Brain microvascular endothelial cell (primary cell): ENCODE data around the gene IPO9.

Source experiments
- DNase-seq: peaks from one replicate; pipeline ENCODE4 v3.0.0-alpha.2; 2020
- H3K27ac ChIP-seq: fragments of 250-450 bp; sonication (Bioruptor Pico); 2 replicates; pipeline ENCODE4 v1.5.1; 2020; ENCODE audit warnings: mild to moderate bottlenecking, moderate library complexity
- H3K27me3 ChIP-seq: fragments of 250-450 bp; sonication (Bioruptor Pico); replicated peaks from 2 replicates; pipeline ENCODE4 v1.5.1; 2020; ENCODE audit warnings: mild to moderate bottlenecking
- H3K36me3 ChIP-seq: fragments of 250-450 bp; sonication (Bioruptor Pico); replicated peaks from 2 replicates; pipeline ENCODE4 v1.5.1; 2020; ENCODE audit warnings: mild to moderate bottlenecking
- H3K4me3 ChIP-seq: 2 replicates; pipeline ENCODE4 v1.5.1; 2011; ENCODE audit warnings: low read depth, mild to moderate bottlenecking, control low read depth, low read length, moderate library complexity
- CTCF ChIP-seq: IDR thresholded peaks from 2 replicates; pipeline ENCODE4 v1.5.1; 2011; ENCODE audit warnings: low read depth, mild to moderate bottlenecking, moderate library complexity, low read length, control low read depth, inconsistent platforms; ENCODE audit errors: missing control alignments
- in situ Hi-C: cut with HindIII; loops from 2 replicates; pipeline ENCODE4 v1.10.0; 2017; ENCODE audit warnings: low sequenced_read_pairs, low pct_ligation_motif_present

Gene IPO9

GRCh38 chr1:201795066-201795465 is 33.9 kb upstream of the IPO9 start:
- TF ChIP-seq CTCF, result peak; percentile 55
- H3K27me3 ChIP-seq, result no peaks in the 10 kb centered on the region
- DNase-seq, result peak; percentile 29
- in situ Hi-C loops, result no loop called here
- peaks cover 89% of the 10 kb centered on the region for H3K36me3 ChIP-seq
- H3K27ac ChIP-seq, result no peak overlapping the region
- H3K4me3 ChIP-seq, result no peak overlapping the region

DNA sequence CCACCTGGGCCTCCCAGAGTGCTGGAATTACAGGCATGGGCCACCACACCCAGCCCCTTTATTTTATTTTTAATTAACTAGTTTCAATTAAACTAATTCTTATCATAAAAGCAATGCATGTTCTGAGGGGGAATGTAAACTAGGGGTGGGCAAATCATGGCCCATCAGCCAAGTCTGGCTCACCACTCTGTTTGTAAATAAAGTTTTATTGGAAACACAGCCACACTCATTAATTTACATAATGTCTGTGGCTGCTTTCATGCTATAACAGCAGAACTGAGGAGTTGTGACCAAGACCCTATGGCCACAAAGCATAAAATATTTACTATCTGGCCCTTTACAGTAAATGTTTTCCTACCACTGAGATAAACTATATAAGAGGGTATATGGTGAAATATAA is 28.7 kb upstream of the IPO9 start:
- Histone ChIP-seq H3K4me3 (no peak overlapping the region), H3K36me3 (peaks cover 86% of the 10 kb centered on the region), H3K27ac (no peak overlapping the region), H3K27me3 (no peaks in the 10 kb centered on the region)
- no peak for DNase-seq
- in situ Hi-C loops, result no loop called here
- TF ChIP-seq CTCF, result no peak

DNA sequence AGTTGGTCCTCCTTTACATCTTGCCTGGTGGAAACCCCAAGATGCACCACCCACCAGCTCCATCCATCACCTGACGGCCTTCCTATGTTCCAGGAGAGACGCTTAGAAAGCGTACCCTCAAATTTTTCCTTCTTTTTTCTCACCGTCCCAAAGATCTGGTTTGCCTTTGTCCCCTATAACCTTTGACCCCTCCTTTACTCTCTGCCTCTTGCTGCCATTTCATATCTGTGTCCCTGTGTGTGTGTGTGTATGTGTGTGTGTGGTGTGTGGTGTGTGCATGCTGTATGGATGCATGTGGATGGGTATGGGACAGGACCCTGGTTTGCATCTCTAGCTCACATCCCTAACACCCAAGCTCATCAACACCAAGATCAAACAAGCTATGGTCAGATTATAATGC is 22.2 kb upstream of the IPO9 start:
- peaks cover 93% of the 10 kb centered on the region for H3K36me3 ChIP-seq
- no peak for DNase-seq
- no peak overlapping the region for H3K4me3 ChIP-seq
- TF ChIP-seq CTCF, result no peak
- H3K27me3 ChIP-seq, result no peaks in the 10 kb centered on the region
- no peak overlapping the region for H3K27ac ChIP-seq
- in situ Hi-C loops, result no loop called here

- no peaks in the 10 kb centered on the region for H3K27me3 ChIP-seq
- in situ Hi-C loops, result no loop called here
- TF ChIP-seq CTCF, result no peak
- no peak overlapping the region for H3K27ac ChIP-seq
- peaks cover 98% of the 10 kb centered on the region for H3K36me3 ChIP-seq
- DNase-seq, result no peak
- no peak overlapping the region for H3K4me3 ChIP-seq
Measured at GRCh38 chr1:201807958-201808632, 20.9 kb upstream of the IPO9 start.

GRCh38 chr1:201808633-201808990 is 20.3 kb upstream of the IPO9 start:
- in situ Hi-C loops, result no loop called here
- DNase-seq, result no peak
- no peak for TF ChIP-seq CTCF
- peaks cover 98% of the 10 kb centered on the region for H3K36me3 ChIP-seq
- no peak overlapping the region for H3K27ac ChIP-seq
- H3K27me3 ChIP-seq, result no peaks in the 10 kb centered on the region
- H3K4me3 ChIP-seq, result no peak overlapping the region

DNA sequence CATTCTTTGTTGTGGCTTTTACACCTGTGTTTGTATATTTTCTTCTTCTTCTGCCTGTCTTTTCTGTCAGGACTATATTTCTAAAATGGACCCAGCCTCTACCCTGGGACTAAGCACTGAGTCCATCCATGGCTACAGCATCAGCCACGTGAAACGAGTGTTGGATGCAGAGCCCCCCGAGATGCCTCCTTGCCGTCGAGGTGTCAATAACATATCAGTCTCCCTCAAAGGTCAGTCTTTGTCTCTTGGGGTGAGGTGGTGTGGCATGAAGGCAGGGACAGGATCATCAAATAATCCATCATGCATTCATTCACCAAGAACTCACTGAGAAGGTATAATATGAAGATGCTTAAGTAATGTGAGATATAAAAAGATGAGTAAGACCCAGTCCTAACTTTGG is 19.1 kb upstream of the IPO9 start:
- H3K27me3 ChIP-seq, result no peaks in the 10 kb centered on the region
- in situ Hi-C loops, result no loop called here
- no peak overlapping the region for H3K4me3 ChIP-seq
- DNase-seq, result no peak
- H3K27ac ChIP-seq, result no peak overlapping the region
- no peak for TF ChIP-seq CTCF
- H3K36me3 ChIP-seq, result peaks cover 96% of the 10 kb centered on the region
